A549 (cell line): ENCODE results near the gene DPYSL4.

Experiments used
- EP300 ChIP-seq, 2 experiments: fragments of >200 bp; sonication (Bioruptor Twin); formaldehyde crosslinking; IDR thresholded peaks; 2 replicates in 1 of 2; 3 replicates in 1 of 2; pipeline ENCODE4 v1.6.1; 2016 to 2017
- NPAS2 ChIP-seq: fragments of 250-450 bp; sonication (Bioruptor Pico); IDR thresholded peaks from 2 replicates; pipeline ENCODE4 v1.8.0; 2022; ENCODE audit warnings: mild to moderate bottlenecking, moderate library complexity, borderline replicate concordance

DNA sequence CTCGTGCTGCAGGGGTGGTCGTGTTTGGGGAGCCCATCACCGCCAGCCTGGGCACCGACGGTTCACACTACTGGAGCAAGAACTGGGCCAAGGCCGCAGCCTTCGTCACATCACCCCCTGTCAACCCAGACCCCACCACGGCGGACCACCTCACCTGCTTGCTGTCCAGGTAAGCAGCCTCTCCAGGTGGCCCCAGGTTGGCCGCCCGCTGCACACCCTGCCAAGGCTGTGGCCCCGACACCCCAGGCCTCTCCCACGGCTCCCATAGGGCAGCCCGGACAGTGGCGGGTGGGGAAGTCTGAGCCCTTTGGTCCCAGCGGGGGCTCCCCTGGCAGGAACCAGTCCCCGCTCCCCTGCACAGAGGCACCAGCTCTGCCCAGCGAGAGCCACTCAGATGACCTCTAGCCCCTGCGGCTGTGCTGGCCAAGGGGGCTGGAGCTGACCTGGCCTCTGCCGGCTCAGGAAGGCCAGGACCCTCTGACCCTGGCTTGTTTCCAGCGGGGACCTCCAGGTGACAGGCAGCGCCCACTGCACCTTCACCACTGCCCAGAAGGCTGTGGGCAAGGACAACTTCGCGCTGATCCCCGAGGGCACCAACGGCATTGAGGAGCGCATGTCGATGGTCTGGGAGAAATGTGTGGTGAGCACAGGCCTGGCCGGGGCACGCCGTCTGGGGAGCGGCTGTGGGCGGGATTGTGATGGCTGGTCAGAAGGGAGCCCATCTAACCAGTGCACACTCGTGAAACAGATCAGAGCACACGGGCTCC is 13.8 kb downstream of the DPYSL4 start:
- TF ChIP-seq NPAS2 (CRISPR knock-in tag) (no peak), EP300 (IDR thresholded peaks at IDR 0.05) (no peak)
